ENCODE measurements around the gene RAC3. TPM values are rescaled to one million over a fixed set of nuclear protein-coding genes. Genes with fewer than 3 reads are reported as not detected.
A peak's percentile ranks its signal among the peaks of the same experiment; 100 is the strongest.

The RAC3 gene
- total and polyA plus RNA-seq, 10 donors = 0.60 to 3.4 (median 1.1) TPM; not detected in 2

DNA sequence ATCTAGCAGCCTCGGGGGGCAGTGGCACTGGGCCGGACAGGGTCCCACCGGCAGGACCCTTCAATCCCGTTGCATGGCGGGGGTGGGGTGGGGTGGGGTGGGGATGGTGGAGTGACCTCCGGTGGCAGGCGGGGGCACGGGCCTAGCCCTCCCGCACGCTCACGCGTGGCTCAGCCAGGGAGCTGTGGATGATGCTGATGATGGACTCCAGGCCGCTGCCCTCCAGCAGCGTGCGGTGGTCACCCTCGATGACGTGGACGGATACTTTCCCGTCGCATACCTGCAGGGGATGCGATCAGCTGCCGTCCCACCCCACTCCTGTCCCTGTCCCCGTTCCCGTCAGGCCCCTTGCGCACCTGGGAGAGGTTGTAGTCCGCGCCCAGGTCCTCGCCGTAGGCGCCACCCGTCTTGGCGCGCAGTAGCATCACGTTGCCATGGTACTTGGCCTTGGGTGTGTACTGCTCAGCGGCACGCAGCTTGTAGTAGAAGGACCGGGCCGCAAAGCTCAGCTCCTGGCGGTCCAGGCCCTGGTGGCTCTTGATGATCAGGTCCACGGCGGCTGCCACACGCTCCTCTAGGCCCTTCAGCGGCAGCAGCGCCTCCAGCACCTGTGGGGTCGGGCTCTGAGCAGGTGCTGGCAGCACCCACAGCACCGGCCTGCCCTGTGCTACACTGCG is 47.7 kb downstream of the RAC3 start:
- DNase-seq = no peak
- TF ChIP-seq POLR2A (IDR thresholded peaks at IDR 0.05) = no peak
- TF ChIP-seq, protein P1, sequence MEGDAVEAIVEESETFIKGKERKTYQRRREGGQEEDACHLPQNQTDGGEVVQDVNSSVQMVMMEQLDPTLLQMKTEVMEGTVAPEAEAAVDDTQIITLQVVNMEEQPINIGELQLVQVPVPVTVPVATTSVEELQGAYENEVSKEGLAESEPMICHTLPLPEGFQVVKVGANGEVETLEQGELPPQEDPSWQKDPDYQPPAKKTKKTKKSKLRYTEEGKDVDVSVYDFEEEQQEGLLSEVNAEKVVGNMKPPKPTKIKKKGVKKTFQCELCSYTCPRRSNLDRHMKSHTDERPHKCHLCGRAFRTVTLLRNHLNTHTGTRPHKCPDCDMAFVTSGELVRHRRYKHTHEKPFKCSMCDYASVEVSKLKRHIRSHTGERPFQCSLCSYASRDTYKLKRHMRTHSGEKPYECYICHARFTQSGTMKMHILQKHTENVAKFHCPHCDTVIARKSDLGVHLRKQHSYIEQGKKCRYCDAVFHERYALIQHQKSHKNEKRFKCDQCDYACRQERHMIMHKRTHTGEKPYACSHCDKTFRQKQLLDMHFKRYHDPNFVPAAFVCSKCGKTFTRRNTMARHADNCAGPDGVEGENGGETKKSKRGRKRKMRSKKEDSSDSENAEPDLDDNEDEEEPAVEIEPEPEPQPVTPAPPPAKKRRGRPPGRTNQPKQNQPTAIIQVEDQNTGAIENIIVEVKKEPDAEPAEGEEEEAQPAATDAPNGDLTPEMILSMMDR (IDR thresholded peaks at IDR 0.05 in 8 of 11, conservative IDR thresholded peaks at IDR 0.05 in 3 of 11) = no peak
- TF ChIP-seq POLR2AphosphoS5 (IDR thresholded peaks at IDR 0.05) = peak in 1 of 3 donors; percentile 53
- Histone ChIP-seq H3K4me1 (no peaks in the 10 kb centered on the region), H3K9me3 (no peaks in the 10 kb centered on the region), H3K27ac (no peak overlapping the region), H3K36me3 (peaks cover 0 to 67% (median 56%) of the 10 kb centered on the region in 6 donors), H3K4me3 (no peak overlapping the region), H3K27me3 (replicated peaks in 1 of 7) (no peaks in the 10 kb centered on the region)
- intact Hi-C loops (cut with DNase I; ENCODE audit: low total_unique reads) = no loop called here
- 91 to 96% (median 94%) methylated on average over 22 to 47 of the region's 47 CpGs for WGBS, 5 donors

DNA sequence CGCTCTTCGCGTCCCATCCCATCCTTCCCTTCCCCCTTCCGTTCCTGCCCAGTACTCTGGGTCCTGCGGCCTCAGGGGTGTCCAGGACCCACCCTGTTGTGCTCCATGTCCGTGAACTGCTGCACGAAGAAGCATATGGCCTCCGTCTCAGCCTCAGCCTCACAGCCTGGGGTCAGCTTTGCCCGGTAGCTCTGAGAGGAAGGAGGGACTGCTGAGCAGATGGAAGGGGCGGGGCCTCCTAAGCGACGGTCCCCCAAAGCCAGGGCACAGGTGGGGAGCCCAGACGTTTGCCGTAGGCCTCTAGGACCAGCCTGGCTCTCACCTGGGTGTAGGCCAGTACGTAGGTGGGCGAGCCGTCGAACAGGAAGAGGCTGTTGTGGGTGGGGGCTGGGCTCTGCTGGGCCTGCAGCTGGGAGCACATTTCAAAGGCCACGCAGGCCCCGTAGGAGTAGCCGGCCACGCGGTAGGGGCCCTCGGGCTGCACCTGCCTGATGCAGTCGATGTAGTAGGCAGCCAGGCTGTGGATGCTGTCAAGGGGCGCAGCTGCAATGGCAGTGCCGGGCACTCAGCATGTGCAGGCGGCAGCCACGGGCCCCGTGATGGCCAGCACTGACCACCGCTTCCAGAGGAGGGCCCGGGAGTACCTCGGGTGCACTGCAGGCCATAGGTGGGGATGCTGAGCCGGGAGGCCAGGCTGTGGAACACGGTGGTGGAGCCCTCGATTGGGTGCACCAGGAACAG is 48.7 kb downstream of the RAC3 start:
- intact Hi-C loops (cut with DNase I; ENCODE audit: low total_unique reads) = no loop called here
- Histone ChIP-seq H3K9me3 (no peaks in the 10 kb centered on the region), H3K4me3 (no peak overlapping the region), H3K4me1 (peaks cover 0 to 7% (median under 1%) of the 10 kb centered on the region in 6 donors), H3K27ac (no peak overlapping the region), H3K36me3 (peaks cover 0 to 78% (median 65%) of the 10 kb centered on the region in 6 donors), H3K27me3 (replicated peaks in 1 of 7) (no peaks in the 10 kb centered on the region)
- TF ChIP-seq, protein P1 (IDR thresholded peaks at IDR 0.05 in 8 of 11, conservative IDR thresholded peaks at IDR 0.05 in 3 of 11) = no peak
- TF ChIP-seq POLR2A (IDR thresholded peaks at IDR 0.05) (no peak), POLR2AphosphoS5 (IDR thresholded peaks at IDR 0.05) (no peak)
- 85 to 93% (median 91%) methylated on average over 19 to 36 of the region's 36 CpGs for WGBS, 5 donors
- DNase-seq = no peak

DNA sequence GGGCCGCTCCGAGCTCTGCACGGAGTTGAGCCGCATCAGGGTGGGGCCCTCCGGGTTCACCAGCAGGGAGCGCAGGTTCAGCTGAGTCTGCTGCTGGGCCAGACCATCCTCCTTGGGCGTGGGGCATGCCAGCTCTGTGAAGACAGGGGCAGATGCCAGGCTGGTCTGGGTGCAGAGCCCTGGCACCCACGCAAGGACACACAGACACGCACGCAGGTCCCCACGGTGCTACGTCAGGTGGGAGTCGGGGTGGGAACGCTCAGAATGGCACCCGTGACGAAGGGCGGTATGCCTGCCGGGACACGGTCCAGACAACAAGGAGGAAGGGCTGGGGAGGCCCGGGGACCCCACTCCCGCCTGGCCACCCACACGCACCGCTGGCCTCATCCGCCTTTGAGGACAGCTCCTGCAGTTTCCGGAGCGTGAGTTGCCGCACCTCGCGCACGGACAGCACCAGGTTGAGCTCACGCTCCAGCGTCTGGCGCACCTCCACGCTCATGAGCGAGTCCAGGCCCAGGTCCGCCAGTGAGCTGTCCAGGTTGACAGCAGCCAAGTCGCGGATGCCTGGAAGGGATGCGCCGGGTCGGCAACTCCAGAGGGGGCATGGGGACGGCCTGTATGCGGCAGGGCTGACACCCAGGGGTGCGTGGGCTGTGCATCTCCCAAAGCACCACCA is 49.4 kb downstream of the RAC3 start:
- no peaks in the 10 kb centered on the region for H3K9me3 ChIP-seq
- DNase-seq = no peak
- H3K36me3 ChIP-seq = peaks cover 0 to 85% (median 72%) of the 10 kb centered on the region in 6 donors
- H3K4me1 ChIP-seq = peaks cover 0 to 13% (median 4%) of the 10 kb centered on the region in 6 donors
- H3K4me3 ChIP-seq = no peak overlapping the region
- WGBS, 5 donors = 93 to 96% (median 96%) methylated on average over 16 to 44 of the region's 44 CpGs
- H3K27me3 ChIP-seq (replicated peaks in 1 of 7) = no peaks in the 10 kb centered on the region
- TF ChIP-seq, protein P1 (IDR thresholded peaks at IDR 0.05 in 8 of 11, conservative IDR thresholded peaks at IDR 0.05 in 3 of 11) = no peak
- no peak for TF ChIP-seq POLR2AphosphoS5 (IDR thresholded peaks at IDR 0.05)
- TF ChIP-seq POLR2A (IDR thresholded peaks at IDR 0.05) = no peak
- intact Hi-C loops (cut with DNase I; ENCODE audit: low total_unique reads) = no loop called here
- H3K27ac ChIP-seq = no peak overlapping the region
